Pons (tissue), 1 donor: ENCODE measurements around the gene IPO4.

Experiments
- DNase-seq: peaks from one replicate; pipeline ENCODE4 v3.0.0-alpha.2; 2016; ENCODE audit warnings: low spot score

IPO4 gene

GRCh38 chr14:24132061-24132685 is 56.4 kb downstream of the IPO4 start:
- no peak for DNase-seq

GRCh38 chr14:24131549-24131966 is 57.1 kb downstream of the IPO4 start:
- no peak for DNase-seq

GRCh38 chr14:24130717-24131548 is 57.7 kb downstream of the IPO4 start:
- DNase-seq, result no peak

GRCh38 chr14:24130380-24130716 is 58.3 kb downstream of the IPO4 start, which contains the start of gene FITM1:
Gene FITM1, plus strand, starts transcription at chr14:24130659. Its CDS starts 905 bp downstream, at chr14:24131564.
- DNase-seq, result no peak
